HG03196 (cell line): ENCODE measurements around the gene C18orf32.
"Not testable (repeated sequence)": the region's sequence is repeated elsewhere in the genome, so short reads cannot be mapped to it uniquely, and the experiment has no call there.

Experiments used
- ATAC-seq: cut with Tn5 transposase; IDR thresholded peaks from one replicate; pipeline ENCODE4 v1.9.1; 2021; ENCODE audit not compliant: unreplicated experiment

The C18orf32 gene

GRCh38 chr18:49472459-49472858 is 14.6 kb downstream of the C18orf32 start:
- ATAC-seq, result no peak

GRCh38 chr18:49471532-49471931 is 15.5 kb downstream of the C18orf32 start:
- ATAC-seq, result no peak

GRCh38 chr18:49467599-49467998 is 19.4 kb downstream of the C18orf32 start:
- no peak for ATAC-seq

- no peak for ATAC-seq
These were observed 19.9 kb downstream of the C18orf32 start for GRCh38 chr18:49467019-49467563.

GRCh38 chr18:49464718-49465598 is 22.1 kb downstream of the C18orf32 start:
- ATAC-seq, result no peak

- ATAC-seq, result no peak
These were observed 25.4 kb downstream of the C18orf32 start for GRCh38 chr18:49461602-49461977.

GRCh38 chr18:49460976-49461601 is 25.9 kb downstream of the C18orf32 start:
- no peak for ATAC-seq

GRCh38 chr18:49459404-49460171 is 27.4 kb downstream of the C18orf32 start:
- no peak for ATAC-seq

- ATAC-seq, result no peak
These were observed 29.4 kb downstream of the C18orf32 start for GRCh38 chr18:49457616-49458015.

GRCh38 chr18:49456794-49457193 is 30.2 kb downstream of the C18orf32 start:
- no peak for ATAC-seq

- not testable (repeated sequence) for ATAC-seq
These were observed 34.5 kb downstream of the C18orf32 start for GRCh38 chr18:49452534-49452933.

- ATAC-seq, result no peak
These were observed 39.0 kb downstream of the C18orf32 start for GRCh38 chr18:49447810-49448745.

GRCh38 chr18:49446481-49446880 is 40.6 kb downstream of the C18orf32 start:
- no peak for ATAC-seq

- no peak for ATAC-seq
These were observed 42.5 kb downstream of the C18orf32 start for GRCh38 chr18:49444581-49444980.

- no peak for ATAC-seq
These were observed 43.2 kb downstream of the C18orf32 start for GRCh38 chr18:49443837-49444236.

GRCh38 chr18:49441338-49441938 is 45.6 kb downstream of the C18orf32 start:
- no peak for ATAC-seq

GRCh38 chr18:49435170-49435569 is 51.9 kb downstream of the C18orf32 start:
- no peak for ATAC-seq

- ATAC-seq, result no peak
These were observed 54.4 kb downstream of the C18orf32 start for GRCh38 chr18:49432602-49433001.

- no peak for ATAC-seq
These were observed 55.7 kb downstream of the C18orf32 start for GRCh38 chr18:49431165-49431962.
